Measurements from ENCODE around the gene PDE4B.
A peak's percentile ranks its signal among the peaks of the same experiment; 100 is the strongest.

PDE4B gene

DNA sequence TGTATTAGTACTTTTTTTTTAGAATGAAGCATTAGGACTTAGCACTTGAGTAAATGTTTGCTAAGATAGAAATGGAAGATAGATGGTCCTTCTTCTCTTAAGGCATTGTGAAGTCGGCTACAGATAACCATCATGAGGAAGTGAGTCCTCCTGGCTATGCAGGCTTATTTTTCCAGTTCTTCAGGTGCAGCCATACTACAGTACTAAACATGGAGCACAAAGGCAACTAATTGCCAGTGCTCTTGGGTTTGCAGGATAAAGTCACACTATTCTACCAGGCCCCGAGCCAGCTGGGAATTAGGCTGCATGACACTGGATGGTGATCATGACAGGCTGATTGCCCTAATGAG lies 543.9 kb downstream of the PDE4B start:
- Histone ChIP-seq H3F3A (ENCODE audit: insufficient read depth, low read length) (no peaks in the 10 kb centered on the region), H3K79me2 (ENCODE audit: insufficient read depth, low read length) (peaks cover 70% of the 10 kb centered on the region), H3K9me3 (ENCODE audit: low read length) (no peaks in the 10 kb centered on the region), H3K4me1 (ENCODE audit: insufficient read depth, low read length, severe bottlenecking) (peaks cover 90% of the 10 kb centered on the region), H2AFZ (ENCODE audit: low read length) (no peak overlapping the region), H3K4me3 (ENCODE audit: low read depth, low read length, poor library complexity, severe bottlenecking) (peak overlapping the region; percentile 75), H3K36me3 (ENCODE audit: insufficient read depth, low read length) (peaks cover 13% of the 10 kb centered on the region; the same call in 1 of the 2 replicates), H3K27ac (ENCODE audit: low read depth, low read length, poor library complexity, severe bottlenecking) (peak overlapping the region; percentile 92), H3K9ac (ENCODE audit: low read length) (peak overlapping the region; percentile 83), H3K9me2 (ENCODE audit: low read depth, low read length) (no peaks in the 10 kb centered on the region), H3K4me2 (ENCODE audit: low read length) (peak overlapping the region; percentile 90), H3K27me3 (ENCODE audit: insufficient read depth, low read length) (no peaks in the 10 kb centered on the region), H4K20me1 (ENCODE audit: insufficient read depth, low read length) (no peaks in the 10 kb centered on the region)
- TF ChIP-seq, protein P1, sequence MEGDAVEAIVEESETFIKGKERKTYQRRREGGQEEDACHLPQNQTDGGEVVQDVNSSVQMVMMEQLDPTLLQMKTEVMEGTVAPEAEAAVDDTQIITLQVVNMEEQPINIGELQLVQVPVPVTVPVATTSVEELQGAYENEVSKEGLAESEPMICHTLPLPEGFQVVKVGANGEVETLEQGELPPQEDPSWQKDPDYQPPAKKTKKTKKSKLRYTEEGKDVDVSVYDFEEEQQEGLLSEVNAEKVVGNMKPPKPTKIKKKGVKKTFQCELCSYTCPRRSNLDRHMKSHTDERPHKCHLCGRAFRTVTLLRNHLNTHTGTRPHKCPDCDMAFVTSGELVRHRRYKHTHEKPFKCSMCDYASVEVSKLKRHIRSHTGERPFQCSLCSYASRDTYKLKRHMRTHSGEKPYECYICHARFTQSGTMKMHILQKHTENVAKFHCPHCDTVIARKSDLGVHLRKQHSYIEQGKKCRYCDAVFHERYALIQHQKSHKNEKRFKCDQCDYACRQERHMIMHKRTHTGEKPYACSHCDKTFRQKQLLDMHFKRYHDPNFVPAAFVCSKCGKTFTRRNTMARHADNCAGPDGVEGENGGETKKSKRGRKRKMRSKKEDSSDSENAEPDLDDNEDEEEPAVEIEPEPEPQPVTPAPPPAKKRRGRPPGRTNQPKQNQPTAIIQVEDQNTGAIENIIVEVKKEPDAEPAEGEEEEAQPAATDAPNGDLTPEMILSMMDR (IDR thresholded peaks at IDR 0.05; ENCODE audit: low read length) = no peak
- TF ChIP-seq EZH2 (IDR thresholded peaks at IDR 0.05; ENCODE audit: borderline replicate concordance, low read length) = no peak

DNA sequence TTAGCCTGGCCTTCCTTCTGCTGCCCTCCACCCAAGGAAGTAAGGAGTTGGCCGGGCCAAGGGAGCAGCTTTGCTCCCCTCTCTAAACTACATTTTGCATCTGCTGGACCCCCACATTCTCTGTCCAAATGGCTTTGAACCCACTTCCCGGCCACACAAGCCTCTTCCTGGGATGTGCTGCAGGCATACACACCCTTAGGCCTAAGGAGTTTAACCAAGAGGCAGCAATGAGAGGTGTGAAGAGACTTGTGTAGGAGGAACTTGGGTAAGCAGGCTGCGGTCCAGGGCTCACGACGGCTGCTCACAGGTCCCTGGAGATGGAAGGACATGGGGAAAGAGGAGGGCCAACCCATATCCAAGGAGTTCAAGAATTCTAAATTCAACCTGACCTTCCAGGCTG lies 544.6 kb downstream of the PDE4B start:
- Histone ChIP-seq H3K4me3 (ENCODE audit: low read depth, low read length, poor library complexity, severe bottlenecking) (no peak overlapping the region), H3K27ac (ENCODE audit: low read depth, low read length, poor library complexity, severe bottlenecking) (peak overlapping the region; percentile 92), H3K79me2 (ENCODE audit: insufficient read depth, low read length) (peaks cover 76% of the 10 kb centered on the region), H4K20me1 (ENCODE audit: insufficient read depth, low read length) (no peaks in the 10 kb centered on the region), H3K4me1 (ENCODE audit: insufficient read depth, low read length, severe bottlenecking) (peaks cover 90% of the 10 kb centered on the region), H3K27me3 (ENCODE audit: insufficient read depth, low read length) (no peaks in the 10 kb centered on the region), H3K9ac (ENCODE audit: low read length) (no peak overlapping the region), H2AFZ (ENCODE audit: low read length) (no peak overlapping the region), H3F3A (ENCODE audit: insufficient read depth, low read length) (no peaks in the 10 kb centered on the region), H3K36me3 (ENCODE audit: insufficient read depth, low read length) (peaks cover 13% of the 10 kb centered on the region; the same call in 1 of the 2 replicates), H3K9me2 (ENCODE audit: low read depth, low read length) (no peaks in the 10 kb centered on the region), H3K4me2 (ENCODE audit: low read length) (peak overlapping the region; percentile 90; the same call in 1 of the 2 replicates), H3K9me3 (ENCODE audit: low read length) (no peaks in the 10 kb centered on the region)
- TF ChIP-seq EZH2 (IDR thresholded peaks at IDR 0.05; ENCODE audit: borderline replicate concordance, low read length) = no peak
- TF ChIP-seq, protein P1 (IDR thresholded peaks at IDR 0.05; ENCODE audit: low read length) = no peak

DNA sequence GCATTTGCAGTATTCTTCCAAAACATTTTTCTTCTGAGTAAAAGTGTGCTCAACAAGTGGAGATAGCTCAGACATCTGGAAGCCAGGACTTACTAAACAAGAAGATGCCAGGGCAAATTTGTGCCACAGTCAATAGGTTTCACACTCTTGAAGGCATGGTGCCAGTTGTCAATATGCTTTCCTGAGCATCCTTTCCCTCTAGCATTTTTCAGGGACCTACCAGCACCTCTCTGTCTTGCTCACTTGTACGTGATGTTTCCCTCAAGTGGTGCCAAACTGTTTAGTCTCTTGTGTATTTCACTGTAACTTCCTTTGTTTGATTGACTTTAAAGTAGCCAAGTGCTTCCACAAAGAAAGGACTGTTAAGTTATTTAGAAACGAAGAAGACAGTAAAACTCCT lies 547.2 kb downstream of the PDE4B start:
- Histone ChIP-seq H2AFZ (ENCODE audit: low read length) (no peak overlapping the region), H3K27ac (ENCODE audit: low read depth, low read length, poor library complexity, severe bottlenecking) (peak overlapping the region; percentile 89)

More for the DNA sequence above, 547.2 kb downstream of the PDE4B start:
- Histone ChIP-seq H3K9ac (ENCODE audit: low read length) (peak overlapping the region; percentile 19; the same call in 1 of the 2 replicates), H3K4me3 (ENCODE audit: low read depth, low read length, poor library complexity, severe bottlenecking) (peak overlapping the region; percentile 37), H3K9me3 (ENCODE audit: low read length) (no peaks in the 10 kb centered on the region), H3K4me2 (ENCODE audit: low read length) (peak overlapping the region; percentile 59), H3K79me2 (ENCODE audit: insufficient read depth, low read length) (peaks cover 71% of the 10 kb centered on the region), H3K4me1 (ENCODE audit: insufficient read depth, low read length, severe bottlenecking) (peaks cover 84% of the 10 kb centered on the region), H3K27me3 (ENCODE audit: insufficient read depth, low read length) (no peaks in the 10 kb centered on the region), H3K36me3 (ENCODE audit: insufficient read depth, low read length) (peaks cover 15% of the 10 kb centered on the region; the same call in 1 of the 2 replicates), H3F3A (ENCODE audit: insufficient read depth, low read length) (no peaks in the 10 kb centered on the region), H3K9me2 (ENCODE audit: low read depth, low read length) (no peaks in the 10 kb centered on the region), H4K20me1 (ENCODE audit: insufficient read depth, low read length) (no peaks in the 10 kb centered on the region)
- TF ChIP-seq, protein P1 (IDR thresholded peaks at IDR 0.05; ENCODE audit: low read length) = no peak
- no peak for TF ChIP-seq EZH2 (IDR thresholded peaks at IDR 0.05; ENCODE audit: borderline replicate concordance, low read length)
